ENCODE measurements around the gene PACS2. TPM values are rescaled to one million over a fixed set of nuclear protein-coding genes. Genes with fewer than 3 reads are reported as not detected.

PACS2 gene
- total RNA-seq, 3 donors from 2014 or later = 46.0 to 70.9 (median 67.8) TPM

DNA sequence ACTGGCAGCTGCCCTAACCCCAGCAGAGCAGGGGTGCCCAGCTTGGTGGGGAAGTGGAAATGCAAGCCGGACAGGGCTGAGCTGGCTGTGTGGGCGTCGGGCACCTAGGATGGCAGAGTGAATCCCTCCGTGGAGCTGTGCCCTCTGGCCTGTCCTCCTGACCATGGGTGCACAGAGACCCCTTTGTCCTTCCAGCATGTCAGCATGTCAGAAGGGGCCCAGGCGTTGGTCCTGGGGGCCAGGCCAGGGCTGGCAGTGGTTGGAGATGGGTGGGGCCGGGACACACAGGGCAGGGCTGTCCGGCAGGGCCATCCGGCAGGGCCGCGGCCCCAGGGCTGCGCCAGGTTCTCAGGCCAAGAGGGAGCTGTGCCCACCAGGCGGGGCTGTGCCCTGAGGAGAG lies 75.0 kb downstream of the PACS2 start:
- Histone ChIP-seq H3K9me3 (no peaks in the 10 kb centered on the region), H3K27me3 (no peaks in the 10 kb centered on the region), H3K36me3 (no peaks in the 10 kb centered on the region), H3K27ac (peak overlapping the region; percentile 36 to 78), H3K4me3 (no peak overlapping the region), H3K4me1 (no peaks in the 10 kb centered on the region)
- no peak for DNase-seq (ENCODE audit: low spot score in 2 of 2)
- intact Hi-C loops (cut with DNase I; ENCODE audit: low total_unique reads) = no loop called here
- TF ChIP-seq POLR2A (IDR thresholded peaks at IDR 0.05) = no peak
- TF ChIP-seq, protein P1, sequence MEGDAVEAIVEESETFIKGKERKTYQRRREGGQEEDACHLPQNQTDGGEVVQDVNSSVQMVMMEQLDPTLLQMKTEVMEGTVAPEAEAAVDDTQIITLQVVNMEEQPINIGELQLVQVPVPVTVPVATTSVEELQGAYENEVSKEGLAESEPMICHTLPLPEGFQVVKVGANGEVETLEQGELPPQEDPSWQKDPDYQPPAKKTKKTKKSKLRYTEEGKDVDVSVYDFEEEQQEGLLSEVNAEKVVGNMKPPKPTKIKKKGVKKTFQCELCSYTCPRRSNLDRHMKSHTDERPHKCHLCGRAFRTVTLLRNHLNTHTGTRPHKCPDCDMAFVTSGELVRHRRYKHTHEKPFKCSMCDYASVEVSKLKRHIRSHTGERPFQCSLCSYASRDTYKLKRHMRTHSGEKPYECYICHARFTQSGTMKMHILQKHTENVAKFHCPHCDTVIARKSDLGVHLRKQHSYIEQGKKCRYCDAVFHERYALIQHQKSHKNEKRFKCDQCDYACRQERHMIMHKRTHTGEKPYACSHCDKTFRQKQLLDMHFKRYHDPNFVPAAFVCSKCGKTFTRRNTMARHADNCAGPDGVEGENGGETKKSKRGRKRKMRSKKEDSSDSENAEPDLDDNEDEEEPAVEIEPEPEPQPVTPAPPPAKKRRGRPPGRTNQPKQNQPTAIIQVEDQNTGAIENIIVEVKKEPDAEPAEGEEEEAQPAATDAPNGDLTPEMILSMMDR (IDR thresholded peaks at IDR 0.05) = no peak
- TF ChIP-seq POLR2AphosphoS5 (IDR thresholded peaks at IDR 0.05) = no peak

DNA sequence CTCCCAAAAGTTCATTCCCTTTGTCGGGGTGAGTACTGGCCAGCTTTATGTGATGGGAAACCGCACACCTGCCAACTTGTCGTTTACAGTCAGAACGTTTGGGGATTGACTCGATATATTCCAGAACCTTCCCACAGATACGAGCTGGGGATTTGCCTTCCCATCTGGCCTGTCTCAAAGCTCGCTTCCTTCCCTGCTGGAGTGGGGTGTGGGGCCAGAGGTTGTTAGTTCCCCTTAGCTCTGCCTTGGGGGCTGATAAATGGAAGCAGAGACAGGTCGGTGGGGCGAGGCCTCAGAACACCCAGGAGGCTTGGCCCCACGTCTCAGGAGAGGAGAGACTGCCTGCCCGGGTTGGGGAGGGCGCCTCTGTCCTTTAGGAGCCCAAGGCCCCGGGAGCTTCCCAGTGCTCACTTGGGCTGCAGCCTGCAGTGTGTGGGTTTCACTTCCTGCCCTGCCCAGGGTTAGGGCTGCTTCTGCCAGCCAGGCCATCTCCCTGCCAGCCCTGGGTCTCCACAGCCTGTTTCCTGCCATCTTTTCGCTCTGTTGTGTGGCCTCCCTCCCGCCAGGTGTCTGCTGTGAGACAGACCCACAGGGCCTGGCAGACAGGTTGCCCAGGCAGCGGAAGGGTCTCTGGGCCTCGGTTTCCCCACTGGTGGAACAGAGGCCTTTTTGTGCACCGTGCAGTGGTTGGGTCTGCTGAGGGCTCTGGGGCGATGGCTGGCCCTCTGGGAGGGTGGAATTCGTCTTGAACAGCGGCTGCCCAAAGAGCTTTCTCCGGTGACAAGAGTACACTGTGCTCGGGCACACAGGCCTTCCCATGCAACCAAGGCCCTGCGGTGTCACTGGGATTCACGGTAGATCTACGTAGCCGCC lies 75.7 kb downstream of the PACS2 start:
- TF ChIP-seq, protein P1 (IDR thresholded peaks at IDR 0.05) = no peak
- TF ChIP-seq POLR2AphosphoS5 (IDR thresholded peaks at IDR 0.05) = no peak
- TF ChIP-seq POLR2A (IDR thresholded peaks at IDR 0.05) = no peak
- H3K27ac ChIP-seq = peak overlapping the region; percentile 36 to 78
- intact Hi-C loops (cut with DNase I; ENCODE audit: low total_unique reads) = no loop called here

DNA sequence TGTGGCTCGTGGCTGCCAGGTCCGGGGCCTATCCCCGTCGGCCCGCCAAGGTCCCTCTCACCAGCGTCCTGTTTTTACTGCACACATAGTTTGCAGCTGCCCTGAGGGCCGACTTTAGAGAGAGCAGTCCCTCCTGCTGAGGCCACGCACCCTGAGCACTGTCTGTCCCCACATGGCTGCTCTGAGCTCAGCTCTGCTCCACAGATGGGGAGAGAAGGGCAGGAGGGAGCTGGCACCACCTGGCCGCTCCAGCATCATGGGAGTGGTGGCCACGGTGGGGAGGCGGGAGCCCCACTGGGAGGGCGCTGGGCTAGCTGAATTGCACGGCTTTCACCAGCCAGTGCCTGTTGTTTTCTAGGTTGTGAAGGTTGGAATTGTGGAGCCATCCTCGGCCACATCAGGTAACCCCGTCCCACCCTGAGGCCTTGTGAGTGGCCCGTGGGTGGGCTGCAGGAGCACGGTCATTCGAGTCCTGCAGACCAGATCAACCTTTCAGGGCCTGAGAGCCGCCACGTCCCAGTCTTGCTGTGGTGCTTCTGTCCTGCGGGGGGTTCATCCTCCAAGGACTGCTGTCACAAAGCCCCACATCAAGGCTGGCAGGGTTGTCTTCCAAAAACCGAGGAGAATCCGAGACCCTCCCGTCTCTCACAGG lies 76.4 kb downstream of the PACS2 start:
- no peaks in the 10 kb centered on the region for H3K9me3 ChIP-seq
- H3K4me1 ChIP-seq = no peaks in the 10 kb centered on the region
- H3K36me3 ChIP-seq = no peaks in the 10 kb centered on the region
- intact Hi-C loops (cut with DNase I; ENCODE audit: low total_unique reads) = no loop called here
- H3K27ac ChIP-seq = no peak overlapping the region
- DNase-seq (ENCODE audit: low spot score in 2 of 2) = no peak
- H3K4me3 ChIP-seq = no peak overlapping the region
- no peak for TF ChIP-seq POLR2AphosphoS5 (IDR thresholded peaks at IDR 0.05)
- TF ChIP-seq, protein P1 (IDR thresholded peaks at IDR 0.05) = no peak
- no peak for TF ChIP-seq POLR2A (IDR thresholded peaks at IDR 0.05)
- no peaks in the 10 kb centered on the region for H3K27me3 ChIP-seq

More for the DNA sequence above, 75.7 kb downstream of the PACS2 start:
- no peaks in the 10 kb centered on the region for H3K4me1 ChIP-seq
- no peaks in the 10 kb centered on the region for H3K36me3 ChIP-seq
- H3K27me3 ChIP-seq = no peaks in the 10 kb centered on the region
- no peaks in the 10 kb centered on the region for H3K9me3 ChIP-seq
- H3K4me3 ChIP-seq = no peak overlapping the region
- no peak for DNase-seq (ENCODE audit: low spot score in 2 of 2)

DNA sequence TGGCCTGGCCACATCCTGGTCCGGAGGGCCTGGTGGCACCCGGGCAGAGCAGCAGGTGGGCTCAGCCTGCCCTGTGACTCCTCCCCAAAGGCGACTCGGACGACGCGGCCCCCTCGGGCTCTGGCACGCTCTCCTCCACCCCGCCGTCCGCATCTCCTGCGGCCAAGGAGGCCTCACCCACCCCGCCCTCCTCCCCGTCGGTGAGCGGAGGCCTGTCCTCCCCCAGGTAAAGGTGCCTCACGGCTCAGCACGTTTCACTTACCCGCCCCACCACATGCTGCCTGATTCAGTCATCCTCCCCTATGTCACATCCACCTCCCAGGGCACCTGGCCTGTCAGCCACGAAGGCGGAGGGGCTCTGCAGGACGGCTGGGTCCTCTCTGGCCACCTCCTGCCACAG lies 77.0 kb downstream of the PACS2 start:
- no peaks in the 10 kb centered on the region for H3K36me3 ChIP-seq
- TF ChIP-seq POLR2AphosphoS5 (IDR thresholded peaks at IDR 0.05) = no peak
- no peak for TF ChIP-seq POLR2A (IDR thresholded peaks at IDR 0.05)
- TF ChIP-seq, protein P1 (IDR thresholded peaks at IDR 0.05) = no peak
- no peaks in the 10 kb centered on the region for H3K4me1 ChIP-seq
- no peaks in the 10 kb centered on the region for H3K27me3 ChIP-seq
- no peak overlapping the region for H3K4me3 ChIP-seq
- H3K9me3 ChIP-seq = no peaks in the 10 kb centered on the region
- H3K27ac ChIP-seq = no peak overlapping the region
- intact Hi-C loops (cut with DNase I; ENCODE audit: low total_unique reads) = no loop called here
- no peak for DNase-seq (ENCODE audit: low spot score in 2 of 2)

Measured in breast epithelium (tissue), 4 donors.